GM19239 (cell line): ENCODE measurements around the gene SCN5A.
A peak's percentile ranks its signal among the peaks of the same experiment; 100 is the strongest.
"Not testable (repeated sequence)": the region's sequence is repeated elsewhere in the genome, so short reads cannot be mapped to it uniquely, and the experiment has no call there.

Source experiments
- DNase-seq: peaks from one replicate; pipeline ENCODE4 v3.0.0; 2011; ENCODE audit warnings: low spot score; ENCODE audit not compliant: insufficient read length
- FAIRE-seq: peaks from 2 replicates; lab custom pipeline; 2011; peaks lifted over from hg19 to GRCh38; lab: Jason Lieb, UNC

SCN5A gene

GRCh38 chr3:38581774-38582173, 67.7 kb downstream of the SCN5A start:
- DNase-seq (no peak), FAIRE-seq (no peak)

- no peak for DNase-seq
- no peak for FAIRE-seq
These were observed 68.8 kb downstream of the SCN5A start for GRCh38 chr3:38580450-38581382.

GRCh38 chr3:38579551-38580449, 69.7 kb downstream of the SCN5A start:
- FAIRE-seq (no peak), DNase-seq (peak; percentile 16)

- no peak for FAIRE-seq
- no peak for DNase-seq
These were observed 70.3 kb downstream of the SCN5A start for GRCh38 chr3:38579141-38579540.

GRCh38 chr3:38578551-38578950, 70.9 kb downstream of the SCN5A start:
- DNase-seq (no peak), FAIRE-seq (no peak)

GRCh38 chr3:38578081-38578475, 71.4 kb downstream of the SCN5A start:
- DNase-seq (no peak), FAIRE-seq (no peak)

GRCh38 chr3:38577371-38578080, 72.0 kb downstream of the SCN5A start:
- no peak for DNase-seq
- no peak for FAIRE-seq

- no peak for FAIRE-seq
- DNase-seq: no peak
These were observed 72.7 kb downstream of the SCN5A start for GRCh38 chr3:38576526-38577370.

- no peak for FAIRE-seq
- no peak for DNase-seq
These were observed 73.4 kb downstream of the SCN5A start for GRCh38 chr3:38576131-38576525.

GRCh38 chr3:38575279-38575843, 74.1 kb downstream of the SCN5A start:
- FAIRE-seq: no peak
- no peak for DNase-seq

GRCh38 chr3:38574411-38575278, 74.8 kb downstream of the SCN5A start:
- no peak for FAIRE-seq
- DNase-seq: no peak

GRCh38 chr3:38573556-38573955, 75.9 kb downstream of the SCN5A start:
- FAIRE-seq (no peak), DNase-seq (no peak)

- FAIRE-seq: no peak
These were observed 76.4 kb downstream of the SCN5A start for GRCh38 chr3:38573111-38573510.

GRCh38 chr3:38567498-38567897, 82.0 kb downstream of the SCN5A start:
- FAIRE-seq (no peak), DNase-seq (no peak)

More at GRCh38 chr3:38573111-38573510, 76.4 kb downstream of the SCN5A start:
- no peak for DNase-seq

GRCh38 chr3:38566794-38567193, 82.7 kb downstream of the SCN5A start:
- FAIRE-seq, DNase-seq: not testable (repeated sequence)

- no peak for DNase-seq
- FAIRE-seq: no peak
These were observed 83.3 kb downstream of the SCN5A start for GRCh38 chr3:38566215-38566528.

- DNase-seq: no peak
- FAIRE-seq: no peak
These were observed 83.9 kb downstream of the SCN5A start for GRCh38 chr3:38565339-38566214.
